K562 (cell line): ENCODE measurements around the gene USH2A. TPM values are rescaled to one million over a fixed set of nuclear protein-coding genes. Genes with fewer than 3 reads are reported as not detected.
A peak's percentile ranks its signal among the peaks of the same experiment; 100 is the strongest.

Experiments used
- ATAC-seq: fragments of 200-7000 bp; cut with Tn5 transposase; 3 replicates; pipeline ENCODE4 v1.9.1; 2020; ENCODE audit warnings: moderate library complexity
- BruUV-seq: library from RNA; stranded (reverse); fragments of 400-500 nt; replicated peaks from 2 replicates; lab custom pipeline; 2021; lab: Mats Ljungman, UMichigan
- CTCF ChIA-PET: fragments of 300-600 bp; formaldehyde crosslinking; extraction: SDS; loops from one replicate; lab custom pipeline; 2021; ENCODE audit warnings: low intra/inter-chr PET ratio; lab: Yijun Ruan, JAX
- POLR2A ChIA-PET: fragments of 300-600, 350-650 bp; sonication (Branson Sonifier 250); formaldehyde crosslinking; extraction: SDS; loops from one replicate; lab custom pipeline; 2021; ENCODE audit warnings: antibody characterized with exemption, inconsistent platforms; lab: Yijun Ruan, JAX
- DNase-seq, 4 experiments: peaks; one replicate each; pipeline versions ENCODE4 v3.0.0 to v3.0.0-alpha.2; 2011 to 2018; ENCODE audit warnings: low spot score in 3 of 4, mixed read lengths in 3 of 4; ENCODE audit errors: extremely low read depth in 1 of 4
- FAIRE-seq: peaks from 2 replicates; lab custom pipeline; 2011; peaks lifted over from hg19 to GRCh38; lab: Jason Lieb, UNC
- H2AFZ ChIP-seq: 2 replicates; pipeline ENCODE4 v1.6.0; 2011; ENCODE audit warnings: low read depth, low read length, control low read depth, inconsistent platforms
- H3K27ac ChIP-seq: fragments of 200-600 bp; 3 replicates; pipeline ENCODE4 v1.8.0; 2011; ENCODE audit warnings: low read depth, mild to moderate bottlenecking, control low read depth, inconsistent platforms, low read length, moderate library complexity, mixed read lengths; ENCODE audit errors: extremely low read depth
- H3K27me3 ChIP-seq, 2 experiments: fragments of 300-600 bp in 1 of 2; 2 replicates in 1 of 2; 3 replicates in 1 of 2; pipeline versions ENCODE4 v1.6.0 to v1.8.0; 2011; ENCODE audit warnings: inconsistent platforms in 2 of 2, low read length in 2 of 2, mild to moderate bottlenecking in 1 of 2, mixed read lengths in 1 of 2, moderate library complexity in 1 of 2; ENCODE audit not compliant: control insufficient read depth in 2 of 2, insufficient read depth in 2 of 2
- H3K36me3 ChIP-seq: fragments of 300-600 bp; 3 replicates; pipeline ENCODE4 v1.8.0; 2011; ENCODE audit warnings: mild to moderate bottlenecking, low read length, inconsistent platforms; ENCODE audit not compliant: control insufficient read depth, insufficient read depth
- H3K4me1 ChIP-seq, 2 experiments: fragments of 200-600 bp in 1 of 2; replicated peaks in 1 of 2; 2 replicates in 1 of 2; 3 replicates in 1 of 2; pipeline versions ENCODE4 v1.5.1 to v1.8.0; 2011; ENCODE audit warnings: inconsistent platforms in 2 of 2, low read length in 2 of 2, mild to moderate bottlenecking in 1 of 2, mixed read lengths in 1 of 2, moderate library complexity in 1 of 2; ENCODE audit not compliant: control insufficient read depth in 2 of 2, insufficient read depth in 2 of 2
- H3K4me2 ChIP-seq: 2 replicates; pipeline ENCODE4 v1.6.1; 2011; ENCODE audit warnings: low read length, control low read depth, inconsistent platforms, mixed read lengths; ENCODE audit not compliant: insufficient read depth
- H3K4me3 ChIP-seq: fragments of 200-600 bp; sonication (generic), shearing (Covaris generic); 2 replicates; pipeline ENCODE4 v1.5.1; 2016; ENCODE audit warnings: control low read depth, inconsistent platforms
- H3K79me2 ChIP-seq: fragments of 200-600 bp; 3 replicates; pipeline ENCODE4 v1.8.0; 2011; ENCODE audit warnings: low read length, inconsistent platforms; ENCODE audit not compliant: control insufficient read depth, insufficient read depth
- H3K9ac ChIP-seq, 2 experiments: 2 replicates each; pipeline versions ENCODE4 v1.6.0 to v1.6.1; 2011; ENCODE audit warnings: low read depth in 2 of 2, low read length in 2 of 2, control low read depth in 1 of 2, inconsistent platforms in 1 of 2, mild to moderate bottlenecking in 1 of 2, mixed read lengths in 1 of 2; ENCODE audit not compliant: insufficient read depth in 1 of 2
- H3K9me1 ChIP-seq: one replicate; pipeline ENCODE4 v1.6.0; 2011; ENCODE audit warnings: inconsistent platforms, mild to moderate bottlenecking, low read length, moderate library complexity; ENCODE audit not compliant: control insufficient read depth, insufficient read depth
- H3K9me3 ChIP-seq: replicated peaks from 2 replicates; pipeline ENCODE4 v1.5.1; 2011; ENCODE audit warnings: low read depth, low read length, inconsistent platforms; ENCODE audit not compliant: control insufficient read depth, insufficient read depth
- H4K20me1 ChIP-seq: replicated peaks from 2 replicates; pipeline ENCODE4 v1.6.1; 2011; ENCODE audit warnings: low read length, inconsistent platforms, mixed read lengths; ENCODE audit not compliant: control insufficient read depth, insufficient read depth
- CEBPB ChIP-seq: fragments of 450-650 bp; IDR thresholded peaks from 2 replicates; pipeline ENCODE4 v1.6.1; 2016; ENCODE audit warnings: missing genetic modification characterization, missing compliant biosample characterization
- CEBPG ChIP-seq, 3 experiments: fragments of 200-800 bp in 1 of 3; sonication (Bioruptor generic) in 1 of 3; sonication (generic) in 1 of 3; formaldehyde crosslinking in 1 of 3; IDR thresholded peaks in 2 of 3; conservative IDR thresholded peaks in 1 of 3; 2 replicates each; pipeline versions ENCODE4 v1.6.1 to v1.8.0; 2016 to 2022; ENCODE audit warnings: missing compliant biosample characterization in 2 of 3, missing genetic modification characterization in 2 of 3, mild to moderate bottlenecking in 1 of 3, missing genetic modification reagents in 1 of 3
- FOXP1 ChIP-seq: sonication (generic); formaldehyde crosslinking; IDR thresholded peaks from 2 replicates; pipeline ENCODE4 v1.8.0; 2022; ENCODE audit warnings: mild to moderate bottlenecking, missing genetic modification reagents
- HDAC6 ChIP-seq: IDR thresholded peaks from 2 replicates; pipeline ENCODE4 v1.6.1; 2012; ENCODE audit warnings: low read depth, mild to moderate bottlenecking, control low read depth, inconsistent platforms, low read length, moderate library complexity
- HNRNPH1 ChIP-seq: fragments of 200-400 bp; formaldehyde crosslinking; optimal IDR thresholded peaks from 2 replicates; pipeline ENCODE3; 2017; ENCODE audit warnings: low read depth, mild to moderate bottlenecking, low read length, moderate library complexity
- JUN ChIP-seq, 2 experiments: sonication (generic) in 1 of 2; formaldehyde crosslinking in 1 of 2; IDR thresholded peaks; 2 replicates each; pipeline versions ENCODE4 v1.6.1 to v1.8.0; 2012 to 2022; ENCODE audit warnings: borderline replicate concordance in 2 of 2, mild to moderate bottlenecking in 2 of 2, improper control_type of control experiment in 1 of 2, low read depth in 1 of 2, low read length in 1 of 2, missing genetic modification reagents in 1 of 2
- MITF ChIP-seq: IDR thresholded peaks from 2 replicates; pipeline ENCODE4 v1.6.1; 2014; ENCODE audit warnings: antibody characterized with exemption
- PHB ChIP-seq: fragments of 250-450 bp; sonication (Bioruptor Pico); IDR thresholded peaks from 2 replicates; pipeline ENCODE4 v1.5.0; 2021
- RNF2 ChIP-seq: sonication (generic); IDR thresholded peaks from 2 replicates; pipeline ENCODE4 v1.6.1; 2016
- SAFB2 ChIP-seq: fragments of 200-400 bp; formaldehyde crosslinking; IDR thresholded peaks from 2 replicates; pipeline ENCODE4 v1.6.1; 2018; ENCODE audit warnings: borderline replicate concordance, low read length, low read depth, moderate library complexity; ENCODE audit not compliant: severe bottlenecking
- SP2 ChIP-seq: IDR thresholded peaks from 2 replicates; pipeline ENCODE4 v1.6.1; 2011; ENCODE audit warnings: mild to moderate bottlenecking, low read depth, low read length, moderate library complexity; ENCODE audit not compliant: poor library complexity, severe bottlenecking; ENCODE audit errors: extremely low read depth
- XRCC5 ChIP-seq: fragments of 200-400 bp; formaldehyde crosslinking; IDR thresholded peaks from 2 replicates; pipeline ENCODE4 v1.6.1; 2017; ENCODE audit warnings: low read depth, mild to moderate bottlenecking, low read length
- ZFP1 ChIP-seq: fragments of 450-650 bp; formaldehyde crosslinking; IDR thresholded peaks from 2 replicates; pipeline ENCODE4 v1.4.0; 2020; ENCODE audit warnings: mild to moderate bottlenecking, mixed read lengths
- ZNF263 ChIP-seq: sonication (generic); formaldehyde crosslinking; IDR thresholded peaks from 2 replicates; pipeline ENCODE4 v1.8.0; 2022; ENCODE audit warnings: mild to moderate bottlenecking, missing genetic modification reagents, borderline replicate concordance
- ZNF3 ChIP-seq: fragments of 250-450 bp; sonication (Bioruptor Pico); IDR thresholded peaks from 2 replicates; pipeline ENCODE4 v1.5.0; 2021; ENCODE audit warnings: mild to moderate bottlenecking, moderate library complexity
- ZNF586 ChIP-seq: fragments of 450-650 bp; formaldehyde crosslinking; conservative IDR thresholded peaks from 2 replicates; pipeline ENCODE4 v1.4.0; 2020; ENCODE audit warnings: mild to moderate bottlenecking, moderate library complexity
- WGBS: fragments of 100-300 bp; shearing (Covaris generic); methylation state at CpG from one replicate; pipeline ENCODE4 v1.1.6; 2016; ENCODE audit warnings: low coverage, mixed read lengths; ENCODE audit not compliant: insufficient coverage; ENCODE audit errors: missing lambda C conversion rate; 5-methylcytosine and 5-hydroxymethylcytosine counted together
- in situ Hi-C: fragments of 300-500 bp; cut with MboI; formaldehyde crosslinking; loops from 4 replicates; pipeline ENCODE4 v1.15.0; 2018; ENCODE audit warnings: inconsistent platforms, mixed read lengths
- intact Hi-C: fragments of 100-400 bp; cut with micrococcal nuclease; formaldehyde crosslinking; loops from 2 replicates; pipeline ENCODE4 v1.14.2; 2022
- polyA plus RNA-seq, 8 experiments: library from polyadenylated mRNA; depleted of rRNA in 4 of 8; stranded (reverse) in 5 of 8; unstranded in 3 of 8; fragments of >200 nt; fragmentation: Nextera tagmentation in 2 of 8; fragmentation: Illumina TruSeq in 1 of 8; extraction: Ambion mirVana in 2 of 8; extraction: Trizol in 1 of 8; gene quantifications; 2 replicates each; pipeline versions ENCODE4 v1.2.1 to v1.2.3, GENCODE V29; 2011 to 2014; ENCODE audit warnings: inconsistent platforms in 1 of 8, missing spikeins in 1 of 8
- total RNA-seq, 7 experiments: library from RNA; depleted of rRNA in 6 of 7; stranded (reverse); fragments of >200 nt in 6 of 7; fragmentation: Illumina TruSeq in 2 of 7; extraction: Trizol in 2 of 7; gene quantifications; 2 replicates each; pipeline versions ENCODE4 v1.2.1 to v1.2.3, GENCODE V29; 2011 to 2021; ENCODE audit warnings: low replicate concordance in 1 of 7

USH2A gene
- total and polyA plus RNA-seq, 9 of the 15 experiments (the other 6 are each of a cell fraction or from before 2014, with no cell fraction given): under 0.01 TPM; not detected in 7

DNA sequence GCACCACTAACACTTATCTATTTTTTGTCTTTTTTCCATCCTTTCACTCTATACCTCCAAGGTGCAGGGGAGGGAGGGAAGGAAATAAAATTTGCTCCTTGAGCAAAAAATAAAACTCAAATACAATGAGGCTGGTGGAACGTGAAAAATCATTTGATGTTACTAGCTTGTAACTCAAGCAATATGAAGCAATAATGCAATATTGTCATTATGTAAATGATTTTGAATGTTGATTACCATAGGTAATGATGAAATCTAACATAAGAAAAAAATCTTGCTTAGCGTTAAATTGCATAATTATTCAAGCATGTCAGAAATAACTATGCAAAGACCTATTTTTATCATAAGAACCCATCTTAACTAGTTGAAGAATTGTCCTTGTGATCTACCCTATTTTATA is 578.5 kb downstream of the USH2A start:
- no peak overlapping the region for H3K4me2 ChIP-seq
- POLR2A ChIA-PET: no interaction called here
- H2AFZ ChIP-seq: no peak overlapping the region
- CTCF ChIA-PET: no interaction called here
- no TSS peak for BruUV-seq
- FAIRE-seq (no peak), DNase-seq (no peak), ATAC-seq (no peak)
- no peaks in the 10 kb centered on the region for H3K27me3 ChIP-seq
- H3K4me1 ChIP-seq: no peaks in the 10 kb centered on the region
- no peak overlapping the region for H3K4me3 ChIP-seq
- no peaks in the 10 kb centered on the region for H3K79me2 ChIP-seq
- no peak overlapping the region for H3K27ac ChIP-seq
- in situ Hi-C loops: no loop called here
- H3K36me3 ChIP-seq: no peaks in the 10 kb centered on the region
- H4K20me1 ChIP-seq: no peaks in the 10 kb centered on the region
- H3K9me3 ChIP-seq: peaks cover 2% of the 10 kb centered on the region
- H3K9me1 ChIP-seq: no peaks in the 10 kb centered on the region
- intact Hi-C loops: no loop called here
- TF ChIP-seq CEBPG (CRISPR knock-in tag; IDR thresholded peaks at IDR 0.05) (no peak), CEBPG (tag; conservative IDR thresholded peaks at IDR 0.05 in 1 of 2, IDR thresholded peaks at IDR 0.05 in 1 of 2) (peak; percentile 16 to 66; a peak in 3 of 4 replicates), SAFB2 (no peak), FOXP1 (no peak), CEBPB (tag) (peak; percentile 29; the same call in 1 of the 2 replicates)
- H3K9ac ChIP-seq: no peak overlapping the region
- 0% methylated on average over 2 of the region's 2 CpGs for WGBS

GRCh38 chr1:215844266-215844665 is 579.0 kb downstream of the USH2A start:
- DNase-seq (no peak), ATAC-seq (no peak), FAIRE-seq (no peak)
- CTCF ChIA-PET: no interaction called here
- Histone ChIP-seq H3K4me2 (no peak overlapping the region), H2AFZ (no peak overlapping the region), H3K9me3 (peaks cover 2% of the 10 kb centered on the region), H3K27me3 (no peaks in the 10 kb centered on the region), H3K9me1 (no peaks in the 10 kb centered on the region), H3K27ac (no peak overlapping the region), H3K79me2 (no peaks in the 10 kb centered on the region), H4K20me1 (no peaks in the 10 kb centered on the region), H3K4me1 (no peaks in the 10 kb centered on the region), H3K36me3 (no peaks in the 10 kb centered on the region), H3K9ac (no peak overlapping the region), H3K4me3 (no peak overlapping the region)
- intact Hi-C loops: no loop called here
- in situ Hi-C loops: no loop called here
- WGBS: 0% methylated on average over 4 of the region's 4 CpGs
- BruUV-seq: no TSS peak
- POLR2A ChIA-PET: no interaction called here
- no peak for TF ChIP-seq MITF
- TF ChIP-seq RNF2: no peak
- no peak for TF ChIP-seq PHB (CRISPR knock-in tag)
- no peak for TF ChIP-seq ZFP1
- no peak for TF ChIP-seq JUN (IDR thresholded peaks at IDR 0.05; ENCODE audit: borderline replicate concordance, low read depth, low read length)
- no peak for TF ChIP-seq JUN (CRISPR knock-in tag; IDR thresholded peaks at IDR 0.05; ENCODE audit: borderline replicate concordance)
- no peak for TF ChIP-seq HDAC6
- TF ChIP-seq HNRNPH1: no peak
- no peak for TF ChIP-seq ZNF263 (CRISPR knock-in tag)
- TF ChIP-seq XRCC5: no peak
- no peak for TF ChIP-seq ZNF3
- TF ChIP-seq SP2: no peak
- no peak for TF ChIP-seq ZNF586 (CRISPR knock-in tag)
